H1 (cell line): ENCODE measurements around the gene ATP6AP1. TPM values are rescaled to one million over a fixed set of nuclear protein-coding genes. Genes with fewer than 3 reads are reported as not detected.
A peak's percentile ranks its signal among the peaks of the same experiment; 100 is the strongest.

Experiments
- ASH2L ChIP-seq: fragments of 200-600, 300-600 bp; sonication (generic); IDR thresholded peaks from one replicate; pipeline ENCODE4 v1.7.1; 2017; ENCODE audit warnings: low read length
- CHD2 ChIP-seq: IDR thresholded peaks from 2 replicates; pipeline ENCODE4 v1.6.1; 2012; ENCODE audit warnings: low read length, improper control_type of control experiment
- CHD7 ChIP-seq: fragments of 300-600 bp; sonication (generic); IDR thresholded peaks from 2 replicates; pipeline ENCODE4 v1.7.1; 2012; ENCODE audit warnings: low read length, moderate library complexity, mild to moderate bottlenecking, inconsistent platforms; ENCODE audit not compliant: insufficient replicate concordance
- CTBP2 ChIP-seq: IDR thresholded peaks from 2 replicates; pipeline ENCODE4 v1.7.0; 2011; ENCODE audit warnings: borderline replicate concordance, mild to moderate bottlenecking, moderate library complexity, mixed read lengths, low read length; ENCODE audit not compliant: insufficient read depth, insufficient read length
- EGR1 ChIP-seq: IDR thresholded peaks from 2 replicates; pipeline ENCODE4 v1.6.1; 2011; ENCODE audit warnings: low read depth, low read length, borderline replicate concordance
- MAFK ChIP-seq: IDR thresholded peaks from 2 replicates; pipeline ENCODE4 v1.6.1; 2012; ENCODE audit warnings: low read depth, mild to moderate bottlenecking, improper control_type of control experiment, low read length
- USF2 ChIP-seq: IDR thresholded peaks from 2 replicates; pipeline ENCODE4 v1.6.1; 2011; ENCODE audit warnings: low read length, improper control_type of control experiment
- polyA plus RNA-seq, 7 experiments: library from polyadenylated mRNA; depleted of rRNA in 3 of 7; stranded (reverse) in 5 of 7; unstranded in 2 of 7; fragments of >200 nt in 5 of 7; fragments of 200-250 nt in 2 of 7; gene quantifications; 1 replicate in 5 of 7; 2 replicates in 1 of 7; 4 replicates in 1 of 7; pipeline versions ENCODE4 v1.2.1 to v1.2.3, GENCODE V29; 2011 to 2013; ENCODE audit warnings: missing spikeins in 2 of 7, mixed read lengths in 2 of 7
- total RNA-seq: library from RNA; stranded (reverse); fragmentation: NEBNext Ultra II Directional; extraction: Animal tissue kit (Norgen Biotek cat#: 25700); gene quantifications from 2 replicates; pipeline ENCODE4 v1.2.1, GENCODE V29; 2021

Gene ATP6AP1
- total and polyA plus RNA-seq, 2 of the 8 experiments (the other 6 are each of a cell fraction or from before 2014, with no cell fraction given): 44.6 to 80.8 TPM

GRCh38 chrX:154478728-154479622 is 50.5 kb downstream of the ATP6AP1 start, which contains the start of gene LAGE3 (continued):
- TF ChIP-seq CHD7: no peak
- no peak for TF ChIP-seq CHD2
- TF ChIP-seq MAFK: no peak
- no peak for TF ChIP-seq ASH2L
- peak; percentile 12; the same call in 1 of the 2 replicates for TF ChIP-seq EGR1
- no peak for TF ChIP-seq USF2
- TF ChIP-seq CTBP2: no peak
